Central memory CD4-positive, alpha-beta T cell (primary cell): ENCODE data around the gene MEIS1.

Experiments
- DNase-seq: peaks from one replicate; pipeline ENCODE4 v3.0.0; 2022

Gene MEIS1

DNA sequence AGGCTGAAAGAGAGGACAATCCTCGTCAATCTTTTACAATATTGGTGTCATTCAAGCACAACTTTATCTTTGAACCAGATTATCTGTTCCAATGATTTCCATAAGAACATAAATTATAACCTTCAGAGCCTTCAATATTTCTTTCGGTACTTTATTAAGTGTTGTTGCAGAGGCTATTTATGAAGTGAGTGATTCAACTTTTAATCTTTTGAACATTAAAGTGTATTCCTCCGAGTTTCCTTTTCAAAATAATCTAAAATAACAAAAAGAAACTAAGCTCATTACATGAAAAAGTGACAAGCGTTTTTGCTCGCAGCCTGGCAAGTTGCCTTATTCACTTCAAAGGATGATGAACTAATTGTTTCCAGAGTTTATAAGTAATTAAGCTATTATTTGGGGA, 149.0 kb downstream of the MEIS1 start:
- no peak for DNase-seq

DNA sequence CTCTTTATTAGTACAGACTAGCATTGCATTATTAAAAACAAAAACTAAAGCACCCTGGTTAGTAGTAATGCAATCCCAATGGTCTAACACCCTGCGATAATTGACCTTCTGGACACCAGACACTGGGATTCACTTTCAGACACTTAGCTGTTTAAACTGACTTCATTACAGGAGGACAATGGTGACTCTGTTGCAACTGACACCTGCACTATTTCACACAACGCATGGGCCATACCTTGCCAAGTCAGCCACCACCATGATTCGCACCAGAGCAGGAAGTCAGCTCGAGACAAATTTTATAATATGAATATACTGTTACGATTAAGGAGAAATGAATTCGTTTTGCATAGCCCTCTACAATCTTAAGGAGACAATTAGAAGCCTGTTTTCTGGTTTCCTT, 150.7 kb downstream of the MEIS1 start:
- DNase-seq, result no peak

DNA sequence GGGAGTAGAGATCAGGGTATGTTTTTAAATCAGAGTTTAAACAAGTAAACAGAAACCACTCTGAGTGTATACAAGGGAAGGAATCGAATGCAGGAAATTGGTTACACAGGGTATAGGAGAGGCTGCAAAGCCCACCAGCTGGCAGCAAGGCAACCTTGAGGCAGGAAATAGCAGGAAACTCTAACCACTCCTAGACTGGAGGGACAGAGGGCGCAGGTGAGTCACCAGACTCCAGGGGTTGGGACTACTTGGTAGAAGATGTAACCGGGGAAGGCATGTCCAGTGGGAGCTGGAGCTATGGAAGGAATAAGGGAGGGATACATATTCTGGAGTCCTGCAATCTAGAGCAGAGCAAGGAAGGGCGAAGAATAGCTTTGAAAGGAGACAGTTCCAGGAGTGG, 152.3 kb downstream of the MEIS1 start:
- no peak for DNase-seq

DNA sequence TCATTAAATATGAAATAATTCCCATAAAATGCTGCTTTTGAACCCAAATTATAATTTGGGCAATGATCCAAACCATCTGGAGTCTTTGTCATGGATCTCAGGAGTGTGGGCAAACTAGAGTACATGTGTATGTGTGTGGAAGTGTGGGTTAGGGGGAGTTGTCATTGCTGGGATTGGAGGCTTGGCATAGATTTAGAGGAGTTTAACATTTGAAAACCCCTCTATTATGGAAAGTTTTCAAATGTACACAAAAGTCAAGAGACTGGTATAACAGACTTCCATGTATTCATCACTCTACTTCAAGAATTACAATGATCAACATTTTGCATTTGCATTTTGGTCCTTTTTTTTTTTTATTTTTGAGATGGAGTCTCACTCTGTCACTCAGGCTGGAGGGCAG, 159.1 kb downstream of the MEIS1 start:
- no peak for DNase-seq

DNA sequence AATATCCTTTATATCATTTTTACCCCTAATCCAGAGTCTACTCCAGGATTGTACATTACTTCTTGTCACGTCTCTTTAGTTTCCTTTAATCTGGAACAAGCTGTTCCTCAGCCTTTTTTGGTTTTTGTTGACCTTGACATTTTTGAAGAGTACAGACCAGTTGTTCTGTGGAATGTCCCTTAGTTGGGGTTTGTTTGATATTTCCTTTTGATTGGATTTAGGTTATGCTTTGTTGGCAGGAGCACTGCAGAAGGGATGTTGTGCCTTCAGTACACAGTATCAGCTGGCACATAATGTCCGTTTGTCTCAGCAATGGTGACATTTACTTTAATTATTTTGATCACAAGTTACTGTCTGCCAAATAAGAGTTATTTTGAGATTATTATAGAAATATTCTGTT, 160.6 kb downstream of the MEIS1 start:
- DNase-seq, result no peak

DNA sequence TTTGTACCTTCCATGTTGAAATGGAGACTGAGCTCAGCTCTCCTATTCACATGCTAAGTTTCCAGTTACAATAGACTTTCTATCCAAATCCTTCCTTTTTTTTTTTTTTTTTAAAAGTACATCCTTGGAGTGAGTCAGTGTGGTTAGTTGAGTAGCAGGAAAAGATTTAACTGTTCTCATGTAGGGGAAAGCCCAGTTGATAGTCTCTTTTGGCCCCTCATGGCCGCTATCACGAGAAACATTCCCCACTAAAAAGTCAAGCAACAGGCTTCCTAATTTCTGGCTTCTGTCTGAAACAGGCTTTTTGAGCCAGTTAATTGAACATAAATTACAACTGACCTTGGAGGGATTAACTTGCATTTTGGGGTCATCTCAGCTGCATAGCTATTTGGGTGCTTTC, 161.3 kb downstream of the MEIS1 start:
- DNase-seq, result no peak

DNA sequence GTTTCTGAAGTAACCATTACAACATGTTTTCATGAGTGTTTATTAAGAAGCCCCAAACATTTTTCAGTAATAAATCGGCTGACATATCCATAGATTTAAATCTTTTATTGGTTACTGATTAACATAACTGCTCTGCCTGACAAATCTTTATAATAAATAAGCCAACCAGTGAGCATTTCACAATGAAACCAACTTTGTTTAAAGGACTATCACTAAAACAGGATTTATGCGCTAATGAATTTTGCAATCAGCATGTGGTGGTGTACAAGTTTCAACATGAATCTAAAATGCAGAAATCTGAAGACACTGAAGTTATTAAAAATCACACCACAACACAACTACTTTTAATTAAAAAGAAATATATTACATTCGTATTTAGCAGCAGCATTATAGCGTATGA, 166.7 kb downstream of the MEIS1 start:
- DNase-seq, result no peak

DNA sequence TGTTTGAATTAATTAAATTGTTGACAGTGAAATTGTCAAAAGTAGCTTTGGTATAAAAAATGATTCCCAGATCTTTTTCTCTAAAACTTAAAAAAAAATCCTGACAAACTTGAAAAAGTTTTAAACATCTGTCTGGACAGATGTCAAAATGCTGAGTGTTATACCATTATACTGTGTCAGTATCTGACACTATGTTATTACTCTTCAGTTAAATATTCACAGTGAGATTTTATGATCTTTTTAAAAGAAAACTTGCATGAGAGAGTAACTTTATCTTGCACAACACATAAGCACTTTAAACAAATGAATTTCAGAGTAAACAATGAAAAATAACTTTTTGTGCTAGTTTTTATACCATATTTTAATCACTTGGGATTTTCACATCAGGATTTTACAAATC, 167.4 kb downstream of the MEIS1 start:
- no peak for DNase-seq

DNA sequence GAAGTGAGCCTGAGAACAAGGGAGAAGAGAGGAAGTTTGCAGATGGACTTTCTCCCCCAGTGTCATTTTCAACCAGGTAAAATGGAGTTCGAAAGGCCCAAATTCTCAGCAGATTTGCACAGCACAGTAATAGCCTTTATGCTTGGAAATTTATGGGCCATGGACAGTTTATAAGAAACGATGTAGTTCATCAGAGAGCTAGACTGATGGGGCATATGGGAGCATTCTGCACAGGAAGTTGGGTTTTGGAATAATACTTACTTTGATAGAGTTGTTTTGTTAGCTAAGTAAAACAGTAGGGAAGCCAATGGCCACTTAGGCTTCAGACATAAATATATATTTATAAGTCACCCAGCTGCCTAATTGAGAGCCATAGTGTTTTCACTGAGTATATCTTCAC, 169.4 kb downstream of the MEIS1 start:
- no peak for DNase-seq

DNA sequence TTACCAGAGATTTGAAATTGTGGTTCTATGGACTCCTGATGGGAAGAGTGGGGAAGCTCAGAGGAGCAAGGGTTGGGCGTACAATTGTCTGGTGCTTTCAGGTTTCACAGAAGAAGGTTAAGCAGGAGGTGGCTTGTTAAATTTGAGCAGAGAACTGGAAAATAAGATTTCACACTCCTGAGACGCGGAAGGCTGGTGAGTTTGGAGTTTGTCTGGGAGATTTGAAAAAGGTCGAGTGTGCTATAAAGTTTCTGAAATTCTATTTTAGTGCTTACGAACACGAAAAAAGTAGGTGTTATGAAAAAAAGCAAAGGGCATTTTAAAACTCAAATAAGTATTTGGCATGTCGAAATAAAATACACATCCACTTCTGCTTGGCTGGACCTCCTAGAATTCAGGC, 170.1 kb downstream of the MEIS1 start:
- no peak for DNase-seq

DNA sequence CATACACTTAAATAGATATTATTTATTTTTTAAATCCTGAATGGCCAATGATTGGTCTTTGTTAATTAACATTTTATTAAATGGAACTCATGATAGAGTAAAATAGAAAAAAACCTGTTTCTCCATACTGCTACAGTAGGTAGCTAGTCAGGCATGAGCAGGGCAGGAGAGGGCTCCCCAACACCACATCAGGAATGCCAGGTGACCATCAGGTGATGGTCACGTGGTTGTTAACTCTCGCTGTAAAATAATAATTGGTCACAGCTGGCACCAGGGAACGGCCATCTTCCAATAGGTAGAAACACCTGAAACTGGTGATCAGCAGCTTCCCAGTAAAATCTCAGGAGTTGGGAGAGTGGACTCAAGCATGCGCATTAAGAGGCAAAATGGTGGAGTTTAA, 172.2 kb downstream of the MEIS1 start:
- DNase-seq, result no peak
